NT2/D1 (cell line): ENCODE measurements around the gene HEXIM1.

Experiments used
- YY1 ChIP-seq: IDR thresholded peaks from 2 replicates; pipeline ENCODE4 v1.6.1; 2011; ENCODE audit not compliant: insufficient read length, insufficient read depth
- ZNF274 ChIP-seq: IDR thresholded peaks from 2 replicates; pipeline ENCODE4 v1.6.1; 2011; ENCODE audit warnings: mild to moderate bottlenecking, low read depth, low read length

DNA sequence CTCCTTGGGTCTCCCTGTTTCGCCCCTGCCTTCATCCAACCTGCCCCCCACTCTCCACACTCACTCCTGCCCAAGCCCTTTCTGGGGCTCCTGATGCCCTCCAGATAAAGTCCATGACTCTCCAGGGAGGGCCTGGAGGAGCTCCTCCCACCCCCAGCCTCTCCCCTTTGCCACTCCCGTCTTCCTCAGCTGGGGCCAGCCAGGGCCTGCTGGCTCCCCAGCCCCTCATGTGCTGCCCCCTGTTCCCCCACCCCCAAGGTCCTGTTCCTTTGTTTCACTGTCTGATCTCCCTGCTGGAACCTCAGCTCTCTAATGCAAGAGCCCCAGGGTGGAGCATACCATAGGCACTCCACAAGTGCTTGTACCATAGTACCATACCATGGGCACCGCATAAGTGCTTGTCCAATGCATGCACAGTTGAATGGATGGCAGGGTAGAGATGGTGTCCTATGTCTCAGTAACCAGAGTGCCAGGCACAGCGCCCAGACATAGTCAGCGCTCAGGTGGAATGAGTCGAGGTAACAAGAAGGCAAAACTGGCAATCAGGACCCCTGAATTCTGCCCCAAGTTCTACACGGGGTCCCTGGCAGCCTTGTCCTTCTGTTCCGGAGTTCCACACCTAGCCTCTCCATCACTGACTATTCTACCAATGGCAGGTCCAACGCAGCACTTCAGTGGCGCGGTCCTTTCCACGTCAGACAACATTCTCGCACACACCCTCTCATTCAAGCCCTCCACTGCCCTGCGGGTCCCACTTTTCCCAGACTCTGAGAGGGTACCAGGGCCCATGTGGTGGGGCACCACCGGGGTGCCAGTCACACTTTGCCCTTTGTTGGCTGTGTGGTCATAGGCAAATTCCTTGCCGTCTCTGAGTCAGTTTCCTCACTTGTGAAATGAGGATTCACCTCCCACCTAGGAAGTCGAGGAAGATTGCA lies 17.3 kb upstream of the HEXIM1 start:
- no peak for TF ChIP-seq YY1
- no peak for TF ChIP-seq ZNF274
